HG02852 (cell line): Measurements from ENCODE around the gene PM20D1.
A peak's percentile ranks its signal among the peaks of the same experiment; 100 is the strongest.

Experiments used
- ATAC-seq: cut with Tn5 transposase; IDR thresholded peaks from one replicate; pipeline ENCODE4 v1.9.1; 2021; ENCODE audit warnings: mild to moderate bottlenecking, moderate library complexity; ENCODE audit not compliant: unreplicated experiment

Gene PM20D1

GRCh38 chr1:205805082-205805711, 44.7 kb downstream of the PM20D1 start:
- ATAC-seq = no peak

GRCh38 chr1:205804605-205805004, 45.3 kb downstream of the PM20D1 start:
- no peak for ATAC-seq

GRCh38 chr1:205803986-205804385, 45.9 kb downstream of the PM20D1 start:
- ATAC-seq = no peak

- ATAC-seq = no peak
Measured at GRCh38 chr1:205802060-205802459, 47.9 kb downstream of the PM20D1 start.

GRCh38 chr1:205800981-205801703, 48.8 kb downstream of the PM20D1 start:
- no peak for ATAC-seq

GRCh38 chr1:205800427-205800826, 49.5 kb downstream of the PM20D1 start:
- ATAC-seq = no peak

- no peak for ATAC-seq
Measured at GRCh38 chr1:205798577-205798976, 51.4 kb downstream of the PM20D1 start.

- ATAC-seq = no peak
Measured at GRCh38 chr1:205797168-205797567, 52.8 kb downstream of the PM20D1 start.

GRCh38 chr1:205794011-205794730, 55.8 kb downstream of the PM20D1 start:
- no peak for ATAC-seq

GRCh38 chr1:205792961-205793673, 56.8 kb downstream of the PM20D1 start:
- ATAC-seq = peak; percentile 31

GRCh38 chr1:205792481-205792881, 57.5 kb downstream of the PM20D1 start:
- ATAC-seq = peak; percentile 69

GRCh38 chr1:205791568-205792180, 58.3 kb downstream of the PM20D1 start:
- no peak for ATAC-seq

- no peak for ATAC-seq
Measured at GRCh38 chr1:205787287-205787916, 62.5 kb downstream of the PM20D1 start.

- ATAC-seq = no peak
Measured at GRCh38 chr1:205786601-205787000, 63.3 kb downstream of the PM20D1 start.

- ATAC-seq = no peak
Measured at GRCh38 chr1:205785446-205785845, 64.5 kb downstream of the PM20D1 start.

- no peak for ATAC-seq
Measured at GRCh38 chr1:205783904-205784303, 66.0 kb downstream of the PM20D1 start.

- ATAC-seq = no peak
Measured at GRCh38 chr1:205783433-205783795, 66.5 kb downstream of the PM20D1 start.

- no peak for ATAC-seq
Measured at GRCh38 chr1:205782627-205783432, 67.1 kb downstream of the PM20D1 start.

GRCh38 chr1:205780335-205780734, 69.6 kb downstream of the PM20D1 start:
- ATAC-seq = no peak
